Left hindlimb (tissue), 1 donor: ENCODE measurements around the gene HSPA1B.
A peak's percentile ranks its signal among the peaks of the same experiment; 100 is the strongest.
"Not testable (repeated sequence)": the region's sequence is repeated elsewhere in the genome, so short reads cannot be mapped to it uniquely, and the experiment has no call there.

Experiments
- DNase-seq: peaks from one replicate; pipeline ENCODE4 v3.0.0-alpha.2; 2018

HSPA1B gene

DNA sequence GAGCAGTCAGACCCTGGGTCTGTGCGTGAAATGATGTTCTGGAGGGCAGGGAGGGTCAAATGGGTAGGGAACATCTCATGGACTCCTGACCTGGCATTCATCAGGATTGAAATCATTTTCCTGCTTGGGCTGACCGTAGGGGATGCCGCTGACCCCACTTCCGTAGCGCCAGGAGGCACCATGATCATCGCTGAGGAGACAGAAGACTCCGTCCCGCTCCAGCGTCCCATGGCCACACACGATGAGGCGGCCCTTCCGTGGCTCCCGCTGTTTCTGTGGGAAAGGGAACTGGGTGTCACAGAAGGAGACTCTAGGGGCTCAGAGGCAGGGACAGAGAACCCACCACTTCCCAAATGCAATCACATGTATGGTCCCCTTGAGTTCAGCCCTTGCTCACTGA is 32.8 kb downstream of the HSPA1B start:
- no peak for DNase-seq

GRCh38 chr6:31861150-31861549 is 33.6 kb downstream of the HSPA1B start:
- no peak for DNase-seq

GRCh38 chr6:31861919-31862343 is 34.4 kb downstream of the HSPA1B start:
- no peak for DNase-seq

DNA sequence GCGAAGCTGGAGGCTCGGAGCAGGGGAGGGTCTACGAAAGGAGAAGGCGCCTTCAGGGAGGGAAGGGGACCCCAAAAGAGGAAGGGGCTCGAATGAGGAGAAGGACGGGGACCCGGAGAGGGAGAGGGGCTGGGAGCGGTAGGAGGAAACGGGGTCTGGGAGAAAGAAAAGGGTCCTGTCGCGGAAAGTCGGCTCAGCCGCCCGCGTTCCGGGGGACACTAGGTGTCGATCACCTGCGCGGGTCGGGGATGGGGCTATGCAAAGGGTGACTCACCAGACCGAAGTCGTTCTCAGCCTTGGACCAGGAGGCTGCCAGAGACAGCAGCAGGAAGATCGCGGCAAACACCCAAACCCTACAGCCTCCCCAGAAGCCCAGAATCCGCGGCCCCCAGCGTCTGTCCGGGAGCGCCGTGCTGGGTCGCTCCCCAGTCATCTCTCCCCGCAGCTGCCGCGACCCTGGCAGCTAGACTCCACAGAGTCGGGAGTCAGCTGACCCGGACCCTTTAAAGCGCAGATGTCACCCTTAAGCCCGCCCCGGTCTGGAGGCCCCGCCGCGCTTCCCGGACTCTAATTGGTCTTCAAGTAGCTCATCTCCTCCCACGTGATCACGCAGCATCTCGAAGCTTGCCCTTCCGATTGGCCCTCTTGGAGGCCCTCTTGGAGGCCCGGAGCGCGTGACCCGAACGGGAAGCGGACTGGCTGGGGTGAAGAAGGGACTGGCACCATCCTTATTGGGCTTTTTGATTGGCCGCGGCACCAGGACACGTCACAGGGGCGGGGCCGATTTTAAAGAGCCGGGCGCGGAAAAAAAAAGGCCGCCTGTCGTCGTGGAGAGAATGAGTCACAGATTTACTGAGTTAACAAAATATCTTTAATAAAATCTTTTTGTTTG is 35.1 kb downstream of the HSPA1B start, which contains the start of gene NEU1:
TSS of gene NEU1 (minus strand) at position 478 of the 892 bp plus-strand sequence. CDS start at position 433, 45 bp downstream.
- DNase-seq, result peak; percentile 100

- not testable (repeated sequence) for DNase-seq
These were observed 36.6 kb downstream of the HSPA1B start for GRCh38 chr6:31864123-31864562.

- DNase-seq, result no peak
These were observed 37.3 kb downstream of the HSPA1B start for GRCh38 chr6:31864818-31865204.

- DNase-seq, result no peak
These were observed 37.9 kb downstream of the HSPA1B start for GRCh38 chr6:31865205-31866118.

- DNase-seq, result not testable (repeated sequence)
These were observed 41.1 kb downstream of the HSPA1B start for GRCh38 chr6:31868658-31868971.

DNA sequence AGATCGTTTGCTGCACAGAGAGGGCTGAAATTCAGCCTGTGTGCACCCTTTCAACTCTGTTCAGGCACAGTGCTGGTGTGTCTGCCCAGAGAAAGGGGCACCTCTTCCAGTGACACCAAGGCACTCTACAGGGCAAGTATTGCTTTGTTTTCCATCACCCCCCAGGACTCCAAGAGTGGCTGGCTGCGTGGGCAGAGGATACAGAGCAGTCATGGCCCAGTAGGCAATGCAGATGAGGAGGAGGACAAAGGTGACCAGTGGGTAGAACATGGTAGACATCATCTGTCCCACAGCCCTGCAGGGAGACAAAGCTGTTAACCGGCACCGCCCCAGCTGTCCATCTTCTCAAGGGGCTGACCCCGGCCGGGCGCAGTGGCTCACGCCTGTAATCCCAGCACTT is 41.8 kb downstream of the HSPA1B start:
- no peak for DNase-seq

DNA sequence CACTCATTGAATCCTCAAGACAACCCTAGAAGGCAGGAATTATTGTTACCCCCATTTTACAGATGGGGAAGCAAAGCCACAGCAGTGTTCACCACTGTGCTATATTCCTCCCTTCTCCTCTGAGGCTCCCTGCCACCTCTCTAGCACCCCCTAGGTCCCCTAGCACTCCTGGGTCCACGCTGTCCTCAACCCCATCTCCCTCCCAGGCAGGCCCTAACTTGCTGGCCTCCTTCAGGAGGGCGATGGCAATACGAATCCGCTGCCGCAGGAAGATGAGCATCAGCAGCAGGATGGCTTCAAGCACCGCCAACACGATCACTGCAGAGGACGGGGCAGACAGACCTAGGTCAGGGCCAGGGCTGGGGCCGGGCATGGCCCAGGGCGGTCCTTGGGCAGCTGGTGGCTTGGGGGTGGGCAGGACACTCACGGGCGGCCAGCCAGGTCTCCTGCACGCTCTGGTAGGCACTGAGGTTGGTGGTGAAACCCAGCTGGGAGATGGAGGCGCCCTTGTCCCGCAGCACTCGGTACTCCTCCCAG is 42.9 kb downstream of the HSPA1B start:
- DNase-seq, result no peak

GRCh38 chr6:31871046-31871659 is 43.6 kb downstream of the HSPA1B start:
- DNase-seq, result no peak

- no peak for DNase-seq
These were observed 46.6 kb downstream of the HSPA1B start for GRCh38 chr6:31874084-31874670.

- no peak for DNase-seq
These were observed 47.5 kb downstream of the HSPA1B start for GRCh38 chr6:31874836-31875572.

GRCh38 chr6:31875877-31876276 is 48.3 kb downstream of the HSPA1B start:
- no peak for DNase-seq

- DNase-seq, result no peak
These were observed 48.8 kb downstream of the HSPA1B start for GRCh38 chr6:31876357-31876756.

- no peak for DNase-seq
These were observed 49.6 kb downstream of the HSPA1B start for GRCh38 chr6:31877125-31877650.

- no peak for DNase-seq
These were observed 50.2 kb downstream of the HSPA1B start for GRCh38 chr6:31877651-31878161.

DNA sequence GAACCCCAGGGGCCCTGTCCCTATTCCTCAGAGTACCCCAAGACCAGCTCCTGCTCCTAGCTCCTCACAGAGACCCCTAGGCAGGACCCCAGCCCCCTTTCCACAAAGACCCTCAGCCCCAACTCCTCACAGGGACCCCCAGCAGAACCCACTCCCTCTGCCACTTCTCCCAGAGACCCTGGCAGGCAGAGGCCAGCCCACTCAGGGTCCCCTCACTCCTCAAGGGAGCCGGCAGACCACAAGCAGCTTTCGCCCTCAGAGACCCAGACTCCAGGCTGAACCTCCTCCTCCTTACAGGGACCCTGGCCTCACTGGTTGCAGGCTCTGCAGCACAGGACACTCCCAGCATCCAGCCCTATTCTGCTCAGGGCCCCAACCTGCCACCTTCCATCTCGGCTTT is 50.7 kb downstream of the HSPA1B start:
- no peak for DNase-seq

- no peak for DNase-seq
These were observed 51.2 kb downstream of the HSPA1B start, which contains the start of gene SLC44A4 for GRCh38 chr6:31878726-31879125. SLC44A4 (minus strand) TSS chr6:31878997; CDS start chr6:31878980, 17 bp downstream.

DNA sequence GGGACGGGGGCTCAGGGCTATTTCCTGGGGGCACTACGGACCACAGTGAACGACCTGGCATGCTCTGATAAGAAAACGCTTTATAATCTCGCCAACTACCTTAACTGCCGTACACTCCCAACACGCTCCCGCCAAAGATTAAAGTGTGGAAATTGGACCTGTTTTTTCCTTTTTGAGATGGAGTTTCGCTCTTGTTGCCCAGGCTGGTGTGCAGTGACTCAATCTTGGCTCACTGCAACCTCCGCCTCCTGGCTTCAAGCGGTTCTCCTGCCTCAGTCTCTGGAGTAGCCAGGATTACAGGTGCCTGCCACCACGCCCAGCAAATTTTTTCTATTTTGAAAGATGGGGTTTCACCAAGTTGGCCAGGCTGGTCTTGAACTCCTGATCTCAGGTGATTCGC is 51.6 kb downstream of the HSPA1B start:
- DNase-seq, result no peak
